NCI-H146 treated with DMSO at 0.1 percent for 48 hours (cell line): Measurements from ENCODE around the gene STX16.

Experiments
- DNase-seq: peaks from one replicate; lab custom pipeline; 2025; ENCODE audit not compliant: unreplicated experiment; lab: John Stamatoyannopoulos, UW

Gene STX16

GRCh38 chr20:58673119-58673518 lies 22.0 kb downstream of the STX16 start:
- no peak for DNase-seq

DNA sequence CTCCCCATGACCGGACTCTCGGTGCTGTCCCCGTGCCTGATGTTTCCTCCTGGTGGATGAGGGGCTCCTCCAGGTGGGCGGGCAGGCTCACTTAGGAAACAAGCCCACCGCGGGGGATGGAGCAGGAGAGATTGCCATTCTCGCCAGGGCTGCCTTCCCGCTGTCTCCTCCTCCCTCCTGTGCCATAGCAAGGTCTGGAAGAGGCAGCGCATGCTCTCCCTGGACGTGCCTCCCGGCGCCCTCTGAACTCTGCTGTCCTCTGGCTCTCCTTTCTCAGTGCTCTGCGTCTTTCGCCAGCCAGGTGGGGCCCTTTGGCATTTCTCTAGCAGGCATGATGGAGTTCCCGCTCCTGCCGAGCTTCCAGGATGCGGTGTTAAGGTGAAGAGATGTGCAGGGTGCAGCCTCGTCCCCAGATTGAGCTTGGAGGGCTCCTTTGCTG lies 24.1 kb downstream of the STX16 start:
- DNase-seq, result no peak

DNA sequence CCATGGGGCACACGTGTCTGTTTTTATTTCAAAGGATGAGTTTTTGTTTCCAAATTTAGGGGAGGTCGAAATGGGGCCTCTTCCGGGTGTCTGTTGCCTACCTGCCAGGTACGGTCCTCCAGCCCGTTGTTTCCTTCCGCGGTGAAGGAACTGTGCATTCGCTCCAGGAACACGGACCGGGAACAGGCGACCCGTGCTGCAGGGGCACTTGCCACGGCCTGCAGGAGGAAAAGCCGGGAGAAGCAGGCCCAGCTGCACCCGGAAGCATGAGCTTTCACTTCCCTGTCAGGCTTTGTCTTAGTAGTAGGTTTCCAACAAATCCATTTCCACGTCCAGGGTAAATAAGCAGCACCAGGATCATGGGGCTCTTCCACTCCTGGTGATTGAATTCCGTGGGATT lies 24.6 kb downstream of the STX16 start:
- DNase-seq, result no peak

DNA sequence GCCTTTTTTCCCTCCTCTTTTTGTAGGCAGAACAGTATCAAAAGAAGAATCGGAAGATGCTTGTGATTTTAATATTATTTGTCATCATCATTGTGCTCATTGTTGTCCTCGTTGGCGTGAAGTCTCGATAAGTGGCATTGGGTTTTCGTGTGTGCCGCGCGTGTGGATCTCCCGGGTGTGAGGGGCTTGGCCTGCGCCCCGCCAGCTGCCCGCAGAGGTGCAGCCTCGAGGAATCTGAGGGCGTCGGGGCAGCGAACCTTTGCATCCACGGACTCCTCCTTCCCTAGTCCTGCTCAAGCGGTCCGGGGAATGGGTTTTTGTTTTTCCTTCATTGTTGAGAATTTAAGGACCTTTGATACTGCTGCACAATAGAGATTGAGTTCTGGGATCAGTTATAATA lies 25.1 kb downstream of the STX16 start:
- no peak for DNase-seq

DNA sequence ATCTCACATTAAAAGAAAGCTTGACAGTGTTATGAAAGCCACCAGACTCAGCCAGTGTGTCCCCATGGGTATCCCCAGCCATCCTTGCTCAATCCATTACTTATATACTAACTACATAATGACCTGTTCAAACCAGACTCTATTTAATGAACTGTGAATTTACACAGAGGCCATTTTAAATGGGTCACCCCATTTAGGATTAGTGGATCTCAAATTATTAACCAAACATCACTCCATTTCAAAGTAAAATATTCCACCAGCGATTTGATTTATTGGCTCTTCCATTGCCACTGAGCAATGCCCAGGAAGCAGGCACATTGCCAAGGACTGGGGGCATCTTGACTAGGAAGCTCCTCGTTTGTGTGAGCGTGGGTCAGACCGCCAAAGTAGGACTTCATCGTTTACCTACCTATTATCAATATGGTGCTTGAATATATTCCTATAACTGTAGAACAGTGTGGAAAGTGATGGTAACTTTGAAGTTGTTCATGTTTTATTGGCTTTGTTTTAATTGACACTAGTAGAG lies 26.1 kb downstream of the STX16 start:
- DNase-seq, result no peak

DNA sequence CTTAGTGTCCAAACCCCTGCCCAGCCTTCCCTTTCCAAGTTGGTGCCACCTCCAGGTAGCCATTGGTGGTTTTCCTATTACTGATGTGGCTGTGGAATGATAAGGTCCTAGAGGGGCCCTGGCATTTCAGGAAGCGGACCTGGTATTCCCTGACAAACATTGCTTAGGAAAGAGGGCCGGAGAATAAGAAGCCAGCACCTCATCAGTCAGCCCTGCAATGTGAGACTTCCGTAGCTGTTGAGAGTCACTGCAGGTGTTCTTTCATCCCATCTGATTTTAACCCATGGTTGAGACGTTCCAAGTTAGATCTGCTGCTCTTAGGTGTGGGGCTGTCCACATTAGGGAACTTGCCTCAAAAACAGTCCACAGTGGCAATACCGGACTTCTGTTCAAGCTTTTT lies 26.7 kb downstream of the STX16 start:
- DNase-seq, result no peak

- no peak for DNase-seq
Observed at GRCh38 chr20:58678806-58679205, 27.7 kb downstream of the STX16 start.

GRCh38 chr20:58682656-58683531 lies 31.8 kb downstream of the STX16 start:
- DNase-seq, result no peak

DNA sequence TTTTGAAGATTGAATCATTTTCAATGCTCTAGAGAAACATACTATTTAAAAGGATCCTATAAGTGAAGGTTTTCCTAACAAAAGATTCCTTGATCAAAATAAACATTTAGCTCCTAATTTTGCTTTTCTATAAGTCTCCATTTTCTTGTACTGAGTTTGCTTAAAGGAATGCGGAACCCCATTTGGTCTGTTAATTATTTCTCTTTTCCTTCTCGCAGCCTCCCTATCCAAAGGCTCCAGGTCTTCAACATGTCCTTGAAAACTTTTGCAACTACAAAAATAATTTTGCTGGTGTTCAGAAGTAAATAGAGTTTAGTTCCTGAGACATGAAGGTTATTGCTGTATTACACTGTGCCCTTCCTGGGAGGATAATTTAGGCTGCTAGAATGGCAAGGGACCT lies 33.2 kb downstream of the STX16 start:
- DNase-seq, result no peak

DNA sequence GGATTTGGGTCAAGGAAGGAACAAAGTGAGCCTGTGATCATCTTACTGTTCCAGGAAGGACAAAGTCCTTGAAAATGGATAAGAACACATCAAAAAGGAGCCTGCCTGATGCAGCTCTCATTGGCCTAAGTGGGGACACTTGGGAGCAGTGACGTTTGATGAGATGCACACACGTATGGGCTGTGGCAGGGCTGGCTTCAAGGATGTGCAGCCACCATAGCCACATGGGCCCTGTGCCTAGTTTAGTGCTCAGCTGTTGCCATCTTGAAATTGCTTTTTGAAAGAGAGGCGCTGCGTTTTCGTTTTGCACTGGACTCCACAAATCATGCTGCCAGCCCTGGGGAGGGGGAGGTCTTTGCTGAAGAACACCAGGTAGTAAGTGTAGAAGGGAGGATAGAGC lies 34.9 kb downstream of the STX16 start:
- DNase-seq, result no peak

GRCh38 chr20:58688414-58688813 lies 37.3 kb downstream of the STX16 start:
- no peak for DNase-seq

DNA sequence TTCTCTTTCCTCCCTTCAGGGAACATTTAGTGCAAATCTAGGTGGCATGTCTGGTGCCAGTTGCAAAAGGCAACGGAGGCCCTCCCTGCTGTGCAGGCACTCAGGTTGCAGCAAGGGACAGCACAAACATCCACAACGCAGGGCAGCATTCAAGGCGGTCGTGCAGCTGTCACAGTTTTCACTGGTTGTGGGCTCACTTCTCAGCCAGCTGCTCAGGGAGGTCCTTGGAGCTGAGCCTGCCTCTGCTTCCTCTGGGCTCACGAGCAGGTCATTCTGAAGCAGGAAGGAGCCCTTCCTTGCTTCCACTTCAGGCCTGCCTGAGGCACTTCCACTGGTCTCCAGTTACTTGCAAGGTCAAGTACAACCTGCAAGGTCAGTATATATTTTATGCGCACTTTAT lies 37.8 kb downstream of the STX16 start:
- no peak for DNase-seq

DNA sequence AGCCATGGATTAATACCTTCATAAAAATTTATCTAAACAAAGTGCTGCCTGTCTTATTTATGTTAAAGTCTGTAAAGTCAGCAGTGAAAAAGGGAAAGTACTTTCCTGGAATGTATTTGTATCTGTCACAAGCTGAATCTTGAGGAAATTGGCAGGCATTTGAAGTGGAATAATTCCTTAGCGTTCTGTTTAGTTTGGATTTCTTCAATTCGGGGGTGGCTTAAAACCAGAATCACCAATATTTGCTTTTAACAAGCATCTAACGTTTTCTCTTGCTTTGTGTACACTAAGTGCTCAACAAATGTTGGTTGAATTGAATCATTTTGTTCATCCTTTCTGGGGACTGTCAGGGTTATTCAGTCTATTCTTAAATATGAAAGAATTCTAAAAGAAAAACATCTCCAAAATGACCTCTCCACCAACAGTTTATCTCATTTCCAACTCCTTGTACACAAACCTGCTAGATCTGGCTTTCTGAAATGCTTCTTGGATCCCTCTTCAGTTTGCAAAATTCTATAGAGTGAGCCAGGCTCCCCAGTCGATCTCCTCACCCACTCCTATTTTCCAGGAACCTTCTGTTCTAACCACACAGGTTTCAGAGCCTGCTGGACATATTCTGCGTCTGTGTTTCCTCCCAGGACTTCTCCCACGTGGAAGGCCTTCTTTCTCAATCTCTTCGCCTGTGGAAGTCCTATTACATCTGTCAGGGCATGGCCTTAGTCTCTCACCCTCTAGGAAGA lies 39.5 kb downstream of the STX16 start:
- no peak for DNase-seq

GRCh38 chr20:58691773-58692578 lies 40.9 kb downstream of the STX16 start:
- DNase-seq, result no peak

DNA sequence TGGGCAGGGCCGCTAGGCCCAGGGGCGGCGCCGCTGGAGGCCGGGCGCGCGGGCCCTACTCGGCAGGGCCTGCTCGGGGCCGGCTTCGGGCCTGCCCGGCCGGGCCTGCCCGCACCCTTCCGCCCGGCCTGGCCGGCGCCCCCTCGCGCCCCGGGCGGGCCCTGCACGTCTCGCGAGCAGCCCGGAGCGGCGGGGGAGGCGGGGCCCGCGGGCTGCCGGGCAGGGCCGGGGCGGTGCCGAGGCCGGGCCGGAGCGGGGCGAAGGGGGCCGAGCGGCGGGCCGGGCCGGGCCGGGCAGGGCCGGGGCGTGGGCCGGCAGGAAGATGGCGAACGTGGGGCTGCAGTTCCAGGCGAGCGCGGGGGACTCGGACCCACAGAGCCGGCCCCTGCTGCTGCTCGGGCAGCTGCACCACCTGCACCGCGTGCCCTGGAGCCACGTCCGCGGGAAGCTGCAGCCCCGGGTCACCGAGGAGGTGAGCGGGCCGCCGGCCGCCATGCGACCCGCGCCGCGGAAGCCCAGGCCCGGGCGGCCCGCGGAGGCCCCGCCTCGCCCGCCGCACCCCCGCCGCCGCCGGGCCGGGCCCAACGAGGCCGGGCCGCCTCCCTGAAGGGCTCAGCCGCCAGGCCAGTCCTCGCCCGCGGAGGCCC lies 41.6 kb downstream of the STX16 start, which contains the start of gene NPEPL1:
NPEPL1 (plus strand) TSS at position 222 of the 647 bp plus-strand sequence; CDS start at position 323, 101 bp downstream.
- no peak for DNase-seq

DNA sequence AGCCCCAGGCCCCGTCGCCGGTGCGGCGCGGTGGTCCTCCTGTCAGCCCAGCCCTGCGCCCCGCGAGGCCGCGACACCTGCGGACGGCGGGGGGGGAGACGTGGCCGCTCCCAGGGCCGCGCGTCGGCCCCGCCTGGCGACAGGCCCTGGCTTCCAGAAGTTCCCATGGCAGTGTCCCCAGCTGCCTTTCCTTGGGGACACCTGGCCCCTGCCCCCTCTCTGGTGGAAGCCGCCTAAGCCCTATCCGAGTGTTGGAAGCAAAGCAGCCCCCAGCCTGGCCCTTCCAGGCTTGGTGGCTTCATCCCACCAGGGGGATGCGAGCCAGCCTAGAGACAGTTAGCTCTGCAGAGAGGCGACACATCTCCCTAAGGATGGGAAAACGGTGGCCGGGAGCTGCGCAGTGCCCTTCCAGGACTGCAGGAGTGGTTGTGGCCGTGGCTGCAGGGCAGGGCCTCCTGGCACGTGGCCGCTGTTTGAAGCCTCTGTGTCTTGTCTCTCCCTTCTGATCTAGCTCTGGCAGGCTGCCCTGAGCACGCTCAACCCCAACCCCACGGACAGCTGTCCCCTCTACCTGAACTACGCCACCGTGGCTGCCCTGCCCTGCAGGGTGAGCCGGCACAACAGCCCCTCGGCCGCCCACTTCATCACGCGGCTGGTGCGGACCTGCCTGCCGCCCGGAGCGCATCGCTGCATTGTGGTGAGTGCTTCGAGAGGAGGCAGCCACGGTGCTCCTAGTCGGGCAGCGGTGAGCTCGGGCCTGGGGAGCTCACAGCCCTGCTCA lies 42.3 kb downstream of the STX16 start:
- DNase-seq, result no peak

DNA sequence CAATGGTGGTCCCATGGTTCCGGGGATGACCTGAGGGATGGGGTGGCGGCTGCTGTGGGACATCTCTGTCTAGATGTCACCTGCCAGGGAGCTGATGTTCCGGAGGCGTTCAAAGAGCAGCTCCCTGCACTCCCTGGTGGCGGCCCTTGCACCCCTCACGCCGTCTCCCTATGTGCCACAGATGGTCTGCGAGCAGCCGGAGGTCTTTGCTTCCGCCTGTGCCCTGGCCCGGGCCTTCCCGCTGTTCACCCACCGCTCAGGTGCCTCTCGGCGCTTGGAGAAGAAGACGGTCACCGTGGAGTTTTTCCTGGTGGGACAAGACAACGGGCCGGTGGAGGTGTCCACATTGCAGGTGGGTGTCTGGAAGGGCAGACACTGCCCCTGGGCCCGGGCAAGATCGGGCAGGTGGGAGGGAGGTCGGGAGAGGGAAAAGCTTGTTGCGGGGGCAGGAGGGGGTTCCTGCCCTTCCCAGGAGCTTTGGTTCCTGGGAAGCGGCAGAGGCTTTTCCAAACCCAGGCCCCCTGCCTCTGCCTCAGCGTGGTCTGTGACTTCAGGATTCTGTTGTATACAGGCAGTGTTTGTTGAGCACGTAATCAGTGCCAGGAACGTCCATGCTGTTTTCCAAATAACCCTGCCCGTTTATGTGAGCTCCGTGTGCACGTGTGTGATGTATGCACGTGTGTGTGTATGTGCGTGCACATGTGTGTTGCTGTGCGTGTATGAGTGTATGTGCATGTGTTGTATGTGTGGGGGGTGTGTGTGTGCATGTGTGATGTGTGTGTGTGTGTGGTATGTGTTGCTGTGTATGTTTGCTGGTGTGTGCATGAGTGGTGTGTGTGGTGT lies 43.4 kb downstream of the STX16 start:
- no peak for DNase-seq

DNA sequence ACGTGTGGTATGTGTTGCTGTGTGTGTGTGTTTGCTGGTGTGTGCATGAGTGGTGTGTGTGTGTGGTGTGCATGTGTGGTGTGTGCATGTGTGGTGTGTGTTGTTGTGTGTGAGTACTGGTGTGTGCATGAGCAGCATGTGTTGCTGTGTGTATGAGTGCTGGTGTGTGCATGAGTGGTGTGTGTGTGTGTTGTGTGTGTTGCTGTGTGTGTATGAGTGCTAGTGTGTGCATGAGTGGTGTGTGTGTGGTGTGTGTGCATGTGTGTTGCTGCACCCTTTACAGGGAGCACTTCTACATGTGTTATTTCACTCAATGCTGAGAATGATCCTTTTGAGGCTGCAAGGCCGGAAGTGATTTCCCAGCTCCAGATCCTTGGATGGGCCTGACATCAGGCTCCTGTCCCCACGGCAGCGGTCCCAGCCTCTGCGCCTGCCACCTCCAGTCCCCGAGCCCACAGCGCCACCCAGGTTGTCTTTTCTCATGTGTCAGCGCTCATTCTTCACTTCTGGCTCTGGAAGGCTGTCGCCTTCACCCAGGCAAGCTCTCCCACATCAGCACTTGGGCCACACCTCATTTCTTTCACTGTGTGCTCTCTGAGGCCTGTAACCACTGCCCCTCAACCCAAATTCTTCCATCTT lies 44.1 kb downstream of the STX16 start:
- no peak for DNase-seq
